ENCODE measurements around the gene MED27.

The MED27 gene

GRCh38 chr9:131837316-131837715 is 242.4 kb downstream of the MED27 start:
- DNase-seq (ENCODE audit: low spot score): peak; percentile 55
- no peak for TF ChIP-seq CTCF (IDR thresholded peaks at IDR 0.05; ENCODE audit: borderline replicate concordance, control extremely low read depth, extremely low read depth, insufficient read depth, missing control alignments)
- in situ Hi-C loops (cut with MboI; ENCODE audit: low sequenced_read_pairs, unreplicated experiment): no loop called here

GRCh38 chr9:131836607-131837315 is 242.9 kb downstream of the MED27 start:
- no peak for DNase-seq (ENCODE audit: low spot score)
- no peak for TF ChIP-seq CTCF (IDR thresholded peaks at IDR 0.05; ENCODE audit: borderline replicate concordance, control extremely low read depth, extremely low read depth, insufficient read depth, missing control alignments)
- in situ Hi-C loops (cut with MboI; ENCODE audit: low sequenced_read_pairs, unreplicated experiment): no loop called here

- TF ChIP-seq CTCF (IDR thresholded peaks at IDR 0.05; ENCODE audit: borderline replicate concordance, control extremely low read depth, extremely low read depth, insufficient read depth, missing control alignments): no peak
- in situ Hi-C loops (cut with MboI; ENCODE audit: low sequenced_read_pairs, unreplicated experiment): no loop called here
- no peak for DNase-seq (ENCODE audit: low spot score)
These were observed 243.6 kb downstream of the MED27 start for GRCh38 chr9:131836021-131836420.

- in situ Hi-C loops (cut with MboI; ENCODE audit: low sequenced_read_pairs, unreplicated experiment): no loop called here
These were observed 244.3 kb downstream of the MED27 start for GRCh38 chr9:131835151-131835910.

GRCh38 chr9:131834721-131835120 is 244.9 kb downstream of the MED27 start:
- no peak for DNase-seq (ENCODE audit: low spot score)
- in situ Hi-C loops (cut with MboI; ENCODE audit: low sequenced_read_pairs, unreplicated experiment): no loop called here
- TF ChIP-seq CTCF (IDR thresholded peaks at IDR 0.05; ENCODE audit: borderline replicate concordance, control extremely low read depth, extremely low read depth, insufficient read depth, missing control alignments): no peak

More at GRCh38 chr9:131835151-131835910, 244.3 kb downstream of the MED27 start:
- no peak for TF ChIP-seq CTCF (IDR thresholded peaks at IDR 0.05; ENCODE audit: borderline replicate concordance, control extremely low read depth, extremely low read depth, insufficient read depth, missing control alignments)
- DNase-seq (ENCODE audit: low spot score): no peak

- no peak for TF ChIP-seq CTCF (IDR thresholded peaks at IDR 0.05; ENCODE audit: borderline replicate concordance, control extremely low read depth, extremely low read depth, insufficient read depth, missing control alignments)
- no peak for DNase-seq (ENCODE audit: low spot score)
- in situ Hi-C loops (cut with MboI; ENCODE audit: low sequenced_read_pairs, unreplicated experiment): no loop called here
These were observed 245.8 kb downstream of the MED27 start for GRCh38 chr9:131833906-131834305.
